Upper lobe of right lung (tissue), 1 donor: ENCODE results near the gene CENPO. TPM values are rescaled to one million over a fixed set of nuclear protein-coding genes. Genes with fewer than 3 reads are reported as not detected.

Experiments used
- ATAC-seq: fragments of 200-7000 bp; cut with Tn5 transposase; one replicate; pipeline ENCODE4 v1.9.1; 2020; ENCODE audit warnings: mild to moderate bottlenecking, moderate library complexity
- DNase-seq: peaks from one replicate; pipeline ENCODE4 v3.0.0-alpha.2; 2020
- H3K27ac ChIP-seq: fragments of 200-600 bp; one replicate; pipeline ENCODE4 v1.8.0; 2022
- H3K27me3 ChIP-seq: fragments of 200-600 bp; one replicate; pipeline ENCODE4 v1.8.0; 2022; ENCODE audit warnings: mild to moderate bottlenecking
- H3K36me3 ChIP-seq: fragments of 200-600 bp; one replicate; pipeline ENCODE4 v1.8.0; 2022
- H3K4me1 ChIP-seq: fragments of 200-600 bp; one replicate; pipeline ENCODE4 v1.8.0; 2022
- H3K4me3 ChIP-seq: fragments of 200-600 bp; one replicate; pipeline ENCODE4 v1.8.0; 2022; ENCODE audit warnings: mild to moderate bottlenecking
- H3K9me3 ChIP-seq: fragments of 200-600 bp; one replicate; pipeline ENCODE4 v1.8.0; 2022
- intact Hi-C: fragments of 100-400 bp; cut with DNase I; formaldehyde crosslinking; loops from one replicate; pipeline ENCODE4 v1.11.0; 2022
- total RNA-seq: library from RNA; stranded (reverse); fragmentation: NEBNext Ultra II Directional; extraction: Animal tissue kit (Norgen Biotek cat#: 25700); gene quantifications from one replicate; pipeline ENCODE4 v1.2.1, GENCODE V29; 2021
- TF ChIP-seq, protein P1 (sequence below): fragments of 200-600 bp; IDR thresholded peaks from one replicate; pipeline ENCODE4 v1.8.0; 2022; ENCODE audit warnings: antibody characterized with exemption
- donor health status: DM: no; HTN: yes; CAD: no; lungs with severe emphysema.

Gene CENPO
- total RNA-seq, 1 donor from 2014 or later: 6.5 TPM

DNA sequence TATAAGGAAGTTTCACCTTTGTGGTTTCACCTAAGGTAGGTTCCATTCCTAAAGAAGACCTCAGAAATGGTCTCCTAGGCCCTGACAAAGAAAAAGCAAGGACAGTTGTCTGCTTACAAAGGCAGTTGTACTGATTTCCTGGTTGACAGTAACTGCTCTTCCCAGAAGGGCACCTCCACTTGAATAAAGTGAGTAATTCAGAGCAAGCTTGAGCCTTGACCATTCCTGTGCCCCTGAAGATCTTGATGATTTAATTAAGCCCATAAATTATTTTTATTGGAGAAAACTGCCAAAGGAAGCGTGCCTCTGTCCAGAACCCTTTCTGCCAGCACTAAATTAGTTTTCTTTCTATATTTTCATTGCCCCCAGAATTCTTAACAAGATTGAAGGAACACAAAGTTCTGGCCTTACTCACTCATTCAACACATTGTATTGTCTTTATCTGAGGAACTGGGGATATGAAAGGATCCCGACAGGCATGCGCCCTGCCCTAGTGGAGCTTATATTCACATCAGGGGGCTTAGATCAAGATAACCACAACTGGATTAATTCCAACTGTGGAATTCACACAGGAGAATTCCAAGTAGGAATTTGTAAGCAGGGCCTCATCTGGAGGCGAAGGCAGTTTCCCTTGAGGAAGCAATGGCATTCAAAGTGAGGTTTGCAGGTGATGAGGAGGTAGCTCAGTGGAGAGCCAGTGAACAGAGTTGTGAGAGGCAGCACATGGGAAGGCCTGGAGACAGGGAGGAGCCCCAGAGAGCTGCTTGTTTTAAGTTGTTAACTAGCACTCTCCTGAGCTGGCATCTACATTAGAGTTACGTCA, 21.2 kb upstream of the CENPO start:
- peaks cover 30% of the 10 kb centered on the region for H3K36me3 ChIP-seq
- no peak overlapping the region for H3K4me3 ChIP-seq
- TF ChIP-seq, protein P1, sequence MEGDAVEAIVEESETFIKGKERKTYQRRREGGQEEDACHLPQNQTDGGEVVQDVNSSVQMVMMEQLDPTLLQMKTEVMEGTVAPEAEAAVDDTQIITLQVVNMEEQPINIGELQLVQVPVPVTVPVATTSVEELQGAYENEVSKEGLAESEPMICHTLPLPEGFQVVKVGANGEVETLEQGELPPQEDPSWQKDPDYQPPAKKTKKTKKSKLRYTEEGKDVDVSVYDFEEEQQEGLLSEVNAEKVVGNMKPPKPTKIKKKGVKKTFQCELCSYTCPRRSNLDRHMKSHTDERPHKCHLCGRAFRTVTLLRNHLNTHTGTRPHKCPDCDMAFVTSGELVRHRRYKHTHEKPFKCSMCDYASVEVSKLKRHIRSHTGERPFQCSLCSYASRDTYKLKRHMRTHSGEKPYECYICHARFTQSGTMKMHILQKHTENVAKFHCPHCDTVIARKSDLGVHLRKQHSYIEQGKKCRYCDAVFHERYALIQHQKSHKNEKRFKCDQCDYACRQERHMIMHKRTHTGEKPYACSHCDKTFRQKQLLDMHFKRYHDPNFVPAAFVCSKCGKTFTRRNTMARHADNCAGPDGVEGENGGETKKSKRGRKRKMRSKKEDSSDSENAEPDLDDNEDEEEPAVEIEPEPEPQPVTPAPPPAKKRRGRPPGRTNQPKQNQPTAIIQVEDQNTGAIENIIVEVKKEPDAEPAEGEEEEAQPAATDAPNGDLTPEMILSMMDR: no peak
- ATAC-seq (peak; percentile 95), DNase-seq (no peak)
- intact Hi-C loops: no loop called here
- no peaks in the 10 kb centered on the region for H3K4me1 ChIP-seq
- no peaks in the 10 kb centered on the region for H3K9me3 ChIP-seq
- H3K27ac ChIP-seq: no peak overlapping the region
- H3K27me3 ChIP-seq: no peaks in the 10 kb centered on the region

DNA sequence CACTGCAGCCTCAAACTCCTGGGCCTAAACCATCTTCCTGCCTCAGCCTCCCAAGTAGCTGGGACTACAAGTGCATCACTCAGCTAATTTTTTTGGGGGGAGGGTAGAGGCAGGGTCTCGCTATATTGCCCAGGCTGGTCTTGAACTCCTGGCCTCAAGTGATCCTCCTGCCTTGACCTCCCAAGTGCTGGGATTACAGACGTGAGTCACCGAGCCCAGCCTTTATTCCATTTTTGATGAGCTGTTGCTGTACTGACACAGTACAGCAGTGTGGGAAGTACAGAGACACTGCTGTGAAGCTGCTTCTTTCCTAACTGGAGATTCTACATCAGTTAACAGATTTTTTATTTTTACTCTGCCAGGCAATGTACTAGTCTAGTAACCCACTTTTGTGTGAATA, 18.9 kb upstream of the CENPO start:
- TF ChIP-seq, protein P1: no peak
- no peaks in the 10 kb centered on the region for H3K9me3 ChIP-seq
- intact Hi-C loops: no loop called here

DNA sequence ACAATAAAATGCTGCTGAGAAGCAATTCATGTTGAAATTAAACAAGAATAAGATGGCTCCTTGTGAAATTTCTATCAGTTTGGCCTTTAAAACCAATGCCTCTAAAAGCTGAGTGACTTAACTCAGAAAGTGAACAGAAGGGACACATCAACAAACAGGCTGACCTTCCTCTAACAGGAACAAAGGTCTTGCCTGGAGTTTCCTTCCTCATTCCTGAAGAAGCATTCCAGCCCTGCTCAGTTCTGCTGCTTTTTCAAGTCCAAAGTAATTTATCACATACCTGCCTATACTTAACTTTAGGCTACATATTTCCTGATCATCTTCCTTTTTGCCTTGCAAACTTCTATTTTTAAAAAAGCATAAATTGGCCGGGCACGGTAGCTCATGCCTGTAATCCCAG, 14.1 kb upstream of the CENPO start:
- TF ChIP-seq, protein P1: no peak
- Histone ChIP-seq H3K27me3 (no peaks in the 10 kb centered on the region), H3K36me3 (no peaks in the 10 kb centered on the region), H3K4me3 (no peak overlapping the region), H3K27ac (peak overlapping the region; percentile 0), H3K9me3 (no peaks in the 10 kb centered on the region), H3K4me1 (peaks cover 9% of the 10 kb centered on the region)
- intact Hi-C loops: no loop called here
- ATAC-seq: peak; percentile 76
- no peak for DNase-seq

More for the DNA sequence above, 18.9 kb upstream of the CENPO start:
- Histone ChIP-seq H3K4me3 (no peak overlapping the region), H3K36me3 (peaks cover 9% of the 10 kb centered on the region), H3K27me3 (no peaks in the 10 kb centered on the region), H3K4me1 (peaks cover 7% of the 10 kb centered on the region), H3K27ac (no peak overlapping the region)
- DNase-seq (no peak), ATAC-seq (no peak)

DNA sequence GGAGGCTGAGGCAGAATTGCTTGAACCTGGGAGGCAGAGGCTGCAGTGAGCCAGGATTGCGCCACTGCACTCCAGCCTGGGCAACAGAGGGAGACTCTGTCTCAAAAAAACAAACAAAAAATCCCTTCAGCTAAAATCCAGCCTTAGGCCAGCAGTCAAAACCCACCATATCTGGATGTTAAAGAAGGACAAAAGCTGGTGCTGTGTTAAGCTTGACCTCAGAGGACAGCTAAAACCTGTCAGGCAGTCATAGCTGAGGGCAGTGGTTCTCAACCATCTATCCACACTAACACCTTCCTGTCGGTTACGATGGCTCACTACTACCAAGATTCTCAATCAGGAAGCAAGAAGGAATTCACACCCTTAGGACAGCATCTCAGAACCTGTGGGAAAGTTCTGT, 9.6 kb upstream of the CENPO start:
- H3K4me1 ChIP-seq: peaks cover 12% of the 10 kb centered on the region
- no peak for ATAC-seq
- DNase-seq: no peak
- no peak overlapping the region for H3K4me3 ChIP-seq
- H3K27ac ChIP-seq: no peak overlapping the region
- TF ChIP-seq, protein P1: no peak
- no peaks in the 10 kb centered on the region for H3K9me3 ChIP-seq
- intact Hi-C loops: no loop called here
- no peaks in the 10 kb centered on the region for H3K36me3 ChIP-seq
- no peaks in the 10 kb centered on the region for H3K27me3 ChIP-seq

DNA sequence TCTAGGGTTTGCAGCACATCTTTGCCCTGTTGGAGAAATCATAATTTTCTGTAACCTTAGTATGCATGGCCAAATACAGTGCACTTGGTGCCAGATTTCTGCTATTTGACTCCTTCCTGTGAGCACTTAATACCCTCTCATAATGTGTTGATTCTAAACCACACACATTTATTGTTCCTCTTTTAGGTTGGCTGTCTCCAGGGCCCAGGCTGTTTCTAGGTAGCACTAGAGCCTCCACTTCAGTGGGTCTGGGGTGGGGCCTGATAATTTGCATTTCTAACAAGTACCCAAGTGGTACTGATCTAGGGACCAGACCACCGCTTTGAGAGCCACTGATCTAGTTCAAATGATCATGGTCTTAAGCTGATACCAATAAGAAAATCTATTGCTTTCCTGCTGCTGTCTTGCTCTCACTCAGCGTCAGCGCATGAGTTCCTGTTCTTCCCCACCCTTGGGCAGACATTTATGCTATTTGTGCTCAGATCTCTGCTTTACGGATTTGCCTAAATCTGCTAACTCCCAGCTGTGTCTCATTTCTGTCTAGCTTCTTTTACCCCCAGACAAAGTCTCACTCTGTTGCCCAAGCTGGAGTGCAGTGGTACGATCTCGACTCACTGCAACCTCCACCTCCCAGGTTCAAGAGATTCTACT, 7.4 kb upstream of the CENPO start:
- no peaks in the 10 kb centered on the region for H3K27me3 ChIP-seq
- TF ChIP-seq, protein P1: no peak
- H3K4me3 ChIP-seq: no peak overlapping the region
- H3K27ac ChIP-seq: peak overlapping the region; percentile 77
- no peaks in the 10 kb centered on the region for H3K9me3 ChIP-seq
- ATAC-seq (peak; percentile 96), DNase-seq (no peak)
- no peaks in the 10 kb centered on the region for H3K36me3 ChIP-seq
- H3K4me1 ChIP-seq: peaks cover 5% of the 10 kb centered on the region
- intact Hi-C loops: no loop called here
